GM18868 (cell line): ENCODE measurements around the gene IP6K1.
"Not testable (repeated sequence)": the region's sequence is repeated elsewhere in the genome, so short reads cannot be mapped to it uniquely, and the experiment has no call there.

ENCODE experiments used
- ATAC-seq: cut with Tn5 transposase; IDR thresholded peaks from one replicate; pipeline ENCODE4 v1.9.1; 2021; ENCODE audit warnings: mild to moderate bottlenecking, moderate library complexity; ENCODE audit not compliant: unreplicated experiment

IP6K1 gene

GRCh38 chr3:49786357-49787181 lies at the start of gene IP6K1:
Gene IP6K1 (minus strand): TSS chr3:49786542. CDS start chr3:49748040, 38,502 bp downstream.
- peak; percentile 98 for ATAC-seq

GRCh38 chr3:49831341-49831740 lies 45.0 kb upstream of the IP6K1 start:
- ATAC-seq = no peak

GRCh38 chr3:49826016-49826415 lies 39.7 kb upstream of the IP6K1 start:
- ATAC-seq = no peak

GRCh38 chr3:49823131-49823530 lies 36.8 kb upstream of the IP6K1 start:
- ATAC-seq = not testable (repeated sequence)

GRCh38 chr3:49813497-49814174 lies 27.3 kb upstream of the IP6K1 start, which contains the start of gene UBA7:
Gene UBA7 (minus strand): TSS chr3:49813953. CDS start chr3:49813787, 166 bp downstream.
- no peak for ATAC-seq

- ATAC-seq = no peak
Observed at GRCh38 chr3:49812916-49813496, 26.7 kb upstream of the IP6K1 start.

- ATAC-seq = no peak
Observed at GRCh38 chr3:49807431-49808114, 21.2 kb upstream of the IP6K1 start.

- ATAC-seq = no peak
Observed at GRCh38 chr3:49806850-49807249, 20.5 kb upstream of the IP6K1 start.

GRCh38 chr3:49805897-49806701 lies 19.8 kb upstream of the IP6K1 start:
- no peak for ATAC-seq

GRCh38 chr3:49805367-49805782 lies 19.0 kb upstream of the IP6K1 start:
- no peak for ATAC-seq

GRCh38 chr3:49804141-49805041 lies 18.0 kb upstream of the IP6K1 start:
- ATAC-seq = no peak

GRCh38 chr3:49803465-49804140 lies 17.3 kb upstream of the IP6K1 start:
- peak; percentile 2 for ATAC-seq

GRCh38 chr3:49802719-49803464 lies 16.6 kb upstream of the IP6K1 start, which contains the start of gene INKA1:
Gene INKA1 (plus strand): TSS chr3:49803261. CDS start chr3:49803393, 132 bp downstream.
- ATAC-seq = peak; percentile 58

GRCh38 chr3:49801160-49801559 lies 14.8 kb upstream of the IP6K1 start:
- no peak for ATAC-seq

GRCh38 chr3:49799761-49800160 lies 13.4 kb upstream of the IP6K1 start, which contains the start of gene CDHR4:
Gene CDHR4 (minus strand): TSS chr3:49799873. CDS start chr3:49799812, 61 bp downstream.
- no peak for ATAC-seq

- no peak for ATAC-seq
Observed at GRCh38 chr3:49799105-49799504, 12.8 kb upstream of the IP6K1 start.
